Fibroblast of skin of left biceps (primary cell): ENCODE results near the gene SPEG.

Experiments used
- DNase-seq, 2 experiments: peaks; one replicate each; pipeline ENCODE4 v3.0.0-alpha.2; 2013; ENCODE audit warnings: low read depth in 2 of 2

Gene SPEG

GRCh38 chr2:219425238-219426067 is 9.2 kb upstream of the SPEG start:
- no peak for DNase-seq

GRCh38 chr2:219426068-219426443 is 8.6 kb upstream of the SPEG start:
- no peak for DNase-seq

- no peak for DNase-seq
Measured at GRCh38 chr2:219426534-219427136, 8.0 kb upstream of the SPEG start.

GRCh38 chr2:219428469-219428868 is 6.2 kb upstream of the SPEG start:
- DNase-seq: no peak

GRCh38 chr2:219429958-219430606 is 4.6 kb upstream of the SPEG start:
- DNase-seq: no peak

- no peak for DNase-seq
Measured at GRCh38 chr2:219430633-219431615, 3.7 kb upstream of the SPEG start.

GRCh38 chr2:219433666-219434467 is 776 bp upstream of the SPEG start:
- no peak for DNase-seq

GRCh38 chr2:219434468-219434717 is 250 bp upstream of the SPEG start:
- DNase-seq: no peak

- DNase-seq: no peak
Measured at GRCh38 chr2:219435701-219436100, 1.1 kb downstream of the SPEG start.

GRCh38 chr2:219436491-219436890 is 1.8 kb downstream of the SPEG start:
- no peak for DNase-seq

- DNase-seq: no peak
Measured at GRCh38 chr2:219437141-219437540, 2.5 kb downstream of the SPEG start.

GRCh38 chr2:219437690-219438206 is 3.1 kb downstream of the SPEG start:
- DNase-seq: no peak

GRCh38 chr2:219438453-219438852 is 3.8 kb downstream of the SPEG start:
- DNase-seq: no peak

- no peak for DNase-seq
Measured at GRCh38 chr2:219439506-219439905, 4.9 kb downstream of the SPEG start.

- no peak for DNase-seq
Measured at GRCh38 chr2:219440388-219441256, 6.0 kb downstream of the SPEG start.

GRCh38 chr2:219441451-219442255 is 7.0 kb downstream of the SPEG start:
- DNase-seq: no peak

- DNase-seq: no peak
Measured at GRCh38 chr2:219442256-219443015, 7.8 kb downstream of the SPEG start.

GRCh38 chr2:219443016-219443696 is 8.5 kb downstream of the SPEG start:
- no peak for DNase-seq
